ENCODE data around the gene TKT.
"Not testable (repeated sequence)": the region's sequence is repeated elsewhere in the genome, so short reads cannot be mapped to it uniquely, and the experiment has no call there.

The TKT gene

GRCh38 chr3:53255775-53256703 is at the start of gene TKT:
Gene TKT, minus strand, starts transcription at chr3:53256022. Its CDS starts 80 bp downstream, at chr3:53255942.
- DNase-seq (ENCODE audit: low read depth) = peak; percentile 66

GRCh38 chr3:53303957-53304356 is 48.1 kb upstream of the TKT start:
- DNase-seq (ENCODE audit: low read depth) = no peak

- no peak for DNase-seq (ENCODE audit: low read depth)
Measured at GRCh38 chr3:53303549-53303948, 47.7 kb upstream of the TKT start.

- DNase-seq (ENCODE audit: low read depth) = no peak
Measured at GRCh38 chr3:53300826-53301225, 45.0 kb upstream of the TKT start.

DNA sequence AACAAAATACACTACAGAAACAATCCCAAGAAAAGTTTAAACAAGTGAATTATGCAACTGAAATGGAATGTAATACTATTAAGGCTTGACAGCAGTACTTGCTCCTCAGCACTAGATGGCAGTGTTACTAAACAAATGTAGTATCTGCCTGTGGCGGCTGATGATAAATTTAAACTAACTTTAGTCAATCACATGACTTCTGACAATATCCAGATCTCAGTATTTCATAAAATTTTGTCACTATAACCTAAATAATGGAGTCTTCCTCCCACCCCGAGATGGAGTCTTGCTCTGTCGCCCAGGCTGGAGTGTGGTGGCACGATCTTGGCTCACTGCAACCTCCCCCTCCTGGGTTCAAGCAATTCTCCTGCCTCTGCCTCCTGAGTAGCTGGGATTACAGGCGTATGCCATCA is 43.8 kb upstream of the TKT start:
- DNase-seq (ENCODE audit: low read depth) = not testable (repeated sequence)

DNA sequence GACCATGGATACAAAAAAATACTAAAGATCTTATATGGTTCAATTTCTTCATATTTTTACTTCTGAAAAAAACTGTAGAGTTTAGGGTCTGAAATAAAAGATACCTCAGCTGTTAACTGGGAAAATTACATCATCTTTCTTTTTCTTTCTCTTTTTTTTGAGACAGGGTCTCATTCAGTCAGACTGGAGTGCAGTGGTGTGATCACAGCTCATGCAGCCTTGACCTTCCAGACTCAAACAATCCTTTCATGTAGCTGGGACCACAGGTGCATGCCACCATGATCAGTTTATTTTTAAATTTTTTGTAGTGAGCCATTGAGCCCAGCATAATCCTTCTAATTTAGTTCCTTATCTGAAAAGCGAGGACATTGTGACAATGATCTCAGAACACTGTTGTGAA is 39.6 kb upstream of the TKT start:
- no peak for DNase-seq (ENCODE audit: low read depth)

DNA sequence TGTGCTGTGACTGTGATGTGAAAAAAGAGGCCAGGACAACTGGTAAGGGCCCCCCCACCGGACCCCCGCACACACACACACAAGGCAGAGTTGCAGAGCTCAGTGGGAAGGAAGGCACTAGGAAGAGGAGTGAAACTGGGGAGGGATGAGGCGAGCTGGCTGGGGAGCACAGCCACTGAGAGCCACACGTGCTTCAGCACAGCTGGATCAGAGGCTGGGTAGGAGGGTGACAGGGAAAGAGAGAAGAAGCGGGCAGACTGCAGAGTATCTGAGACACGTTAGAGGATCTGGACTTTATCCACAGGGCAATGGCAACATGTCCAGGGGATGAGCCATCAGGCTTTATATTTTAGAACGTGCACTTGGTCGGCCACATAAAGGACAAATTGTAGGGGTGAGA is 38.0 kb upstream of the TKT start:
- no peak for DNase-seq (ENCODE audit: low read depth)

DNA sequence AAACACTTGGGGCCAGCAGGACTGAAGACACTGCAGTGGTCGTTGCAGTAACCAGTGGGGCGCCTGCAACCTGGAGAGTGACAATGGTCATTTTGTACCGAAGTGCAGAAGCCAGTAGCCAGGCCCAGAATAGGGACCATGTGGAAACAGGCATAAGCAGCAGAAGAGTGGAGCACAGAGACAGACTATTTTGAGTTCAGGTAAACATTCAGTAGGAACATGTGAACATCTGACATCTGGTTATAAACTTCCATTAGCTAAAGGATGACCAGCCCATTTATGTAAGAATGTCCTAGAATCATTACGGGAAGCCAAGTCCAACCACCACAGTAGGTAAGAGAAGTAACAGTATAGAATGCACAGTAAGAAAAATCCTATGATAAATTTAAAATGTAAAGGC is 32.4 kb upstream of the TKT start:
- no peak for DNase-seq (ENCODE audit: low read depth)

- DNase-seq (ENCODE audit: low read depth) = no peak
Measured at GRCh38 chr3:53287131-53287629, 31.4 kb upstream of the TKT start.

DNA sequence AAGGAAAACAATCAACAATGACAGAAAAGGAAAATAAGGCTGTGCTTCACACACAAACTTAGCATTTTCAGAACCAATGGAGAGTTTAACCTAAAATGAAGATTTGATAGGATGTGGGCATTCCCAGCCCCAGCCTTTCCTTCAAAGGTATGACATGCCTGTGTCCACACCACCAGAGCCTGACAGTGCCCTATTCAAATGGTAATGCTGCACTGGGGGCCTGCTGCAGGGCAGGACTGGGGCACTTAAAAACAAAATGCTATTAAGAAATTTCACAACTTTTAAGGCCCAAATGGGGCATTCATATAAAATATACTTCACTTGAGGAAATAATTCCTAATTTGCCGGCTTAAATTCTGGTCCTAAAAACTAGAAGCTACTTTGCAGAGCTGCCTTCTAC is 30.9 kb upstream of the TKT start:
- no peak for DNase-seq (ENCODE audit: low read depth)

- DNase-seq (ENCODE audit: low read depth) = no peak
Measured at GRCh38 chr3:53282581-53282980, 26.8 kb upstream of the TKT start.

- no peak for DNase-seq (ENCODE audit: low read depth)
Measured at GRCh38 chr3:53278667-53279066, 22.8 kb upstream of the TKT start.

- no peak for DNase-seq (ENCODE audit: low read depth)
Measured at GRCh38 chr3:53274938-53275605, 19.2 kb upstream of the TKT start.

- DNase-seq (ENCODE audit: low read depth) = no peak
Measured at GRCh38 chr3:53273146-53273670, 17.4 kb upstream of the TKT start.

- no peak for DNase-seq (ENCODE audit: low read depth)
Measured at GRCh38 chr3:53269888-53270880, 14.4 kb upstream of the TKT start.

DNA sequence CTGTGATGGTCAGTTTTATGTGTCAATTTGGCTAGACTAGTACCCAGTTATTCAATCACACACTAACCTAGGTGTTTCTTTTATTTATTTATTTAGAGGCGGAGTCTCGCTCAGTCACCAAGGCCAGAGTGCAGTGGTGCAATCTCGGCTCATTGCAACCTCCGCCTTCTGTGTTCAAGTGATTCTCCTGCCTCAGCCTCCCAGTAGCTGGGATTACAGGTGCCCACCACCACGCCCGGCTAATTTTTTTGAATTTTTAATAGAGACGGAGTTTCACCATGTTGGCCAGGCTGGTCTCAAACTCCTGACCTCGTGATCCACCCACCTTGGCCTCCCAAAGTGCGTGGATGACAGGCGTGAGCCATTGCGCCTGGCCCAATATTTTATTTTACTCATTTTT is 13.4 kb upstream of the TKT start:
- not testable (repeated sequence) for DNase-seq (ENCODE audit: low read depth)

GRCh38 chr3:53267766-53268165 is 11.9 kb upstream of the TKT start:
- no peak for DNase-seq (ENCODE audit: low read depth)

DNA sequence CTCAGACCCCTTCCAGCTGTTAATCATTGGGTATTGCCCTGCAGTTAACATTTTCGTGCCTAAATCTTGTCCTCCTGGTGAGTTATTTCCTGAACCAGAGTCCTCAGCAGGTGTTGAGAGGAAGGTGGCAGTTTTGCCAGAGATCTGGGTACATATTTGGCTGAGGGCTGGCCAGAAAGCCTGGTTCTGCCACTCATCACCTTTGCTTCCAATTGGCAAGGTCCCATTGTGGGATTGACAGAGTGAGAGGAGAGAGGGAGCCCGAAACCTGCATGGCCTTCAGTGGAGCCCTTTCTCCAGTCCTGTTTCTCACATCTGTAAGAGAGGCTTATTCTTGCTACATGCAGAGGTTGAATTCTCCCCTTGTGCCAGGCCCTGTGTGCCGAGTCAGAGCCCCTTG is 8.9 kb upstream of the TKT start:
- no peak for DNase-seq (ENCODE audit: low read depth)

GRCh38 chr3:53263907-53264306 is 8.1 kb upstream of the TKT start:
- no peak for DNase-seq (ENCODE audit: low read depth)

DNA sequence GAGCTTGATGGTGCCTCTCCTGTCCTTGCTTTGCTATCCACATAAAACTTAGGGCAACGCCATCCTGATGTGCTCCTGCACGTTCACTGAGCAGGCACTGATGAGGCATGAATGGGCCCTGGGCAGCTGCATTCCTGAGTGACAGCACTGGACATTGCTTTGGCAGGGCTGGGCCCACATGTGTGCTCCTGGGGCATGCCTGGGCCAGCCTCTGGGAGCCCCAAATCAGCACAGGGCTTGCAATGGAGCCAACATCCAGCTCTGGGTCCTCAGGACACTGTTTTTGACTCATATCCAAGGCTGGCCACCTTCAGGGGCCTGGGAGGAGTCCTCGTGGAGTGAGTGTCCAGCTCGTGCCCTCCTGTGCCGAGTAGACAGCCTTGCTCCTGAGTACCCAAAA is 5.9 kb upstream of the TKT start:
- DNase-seq (ENCODE audit: low read depth) = no peak

DNA sequence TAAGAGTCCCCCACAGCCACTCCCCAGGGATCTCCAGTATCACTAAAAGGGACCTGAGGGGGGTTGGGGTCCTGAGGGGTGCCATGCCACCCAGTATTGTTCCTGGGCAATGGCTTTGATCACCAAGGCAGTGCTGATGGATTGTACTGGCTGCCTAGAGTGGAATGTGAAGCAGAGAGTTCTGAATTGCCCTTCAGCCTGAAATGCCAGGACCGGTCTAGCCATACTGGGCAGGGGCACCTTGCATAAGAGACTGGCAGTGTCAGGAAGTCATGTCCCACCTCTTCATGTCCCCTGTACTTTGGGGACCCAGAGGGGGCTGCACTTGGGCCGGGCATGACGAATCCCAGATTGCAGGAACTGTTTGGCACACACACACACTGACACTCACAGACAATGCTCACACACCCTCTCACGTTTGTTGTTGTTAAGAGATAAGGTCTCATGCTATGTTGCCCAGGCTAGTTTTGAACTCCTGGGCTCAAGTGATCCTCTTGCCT is 4.5 kb upstream of the TKT start:
- no peak for DNase-seq (ENCODE audit: low read depth)

Data from T-helper 22 cell (primary cell).